HG03097 (cell line): ENCODE data around the gene TNFRSF19.
"Not testable (repeated sequence)": the region's sequence is repeated elsewhere in the genome, so short reads cannot be mapped to it uniquely, and the experiment has no call there.

ENCODE experiments used
- ATAC-seq: cut with Tn5 transposase; IDR thresholded peaks from one replicate; pipeline ENCODE4 v1.9.1; 2021; ENCODE audit not compliant: unreplicated experiment, low FRiP score

The TNFRSF19 gene

GRCh38 chr13:23651887-23652286 lies 81.7 kb downstream of the TNFRSF19 start:
- ATAC-seq = no peak

GRCh38 chr13:23652909-23653726 lies 82.9 kb downstream of the TNFRSF19 start:
- ATAC-seq = no peak

GRCh38 chr13:23654111-23655110 lies 84.2 kb downstream of the TNFRSF19 start:
- ATAC-seq = no peak

GRCh38 chr13:23655321-23655720 lies 85.1 kb downstream of the TNFRSF19 start:
- no peak for ATAC-seq

GRCh38 chr13:23656637-23657371 lies 86.6 kb downstream of the TNFRSF19 start:
- no peak for ATAC-seq

GRCh38 chr13:23658929-23659541 lies 88.8 kb downstream of the TNFRSF19 start:
- ATAC-seq = no peak

- ATAC-seq = no peak
Observed at GRCh38 chr13:23660249-23660648, 90.0 kb downstream of the TNFRSF19 start.

- ATAC-seq = no peak
Observed at GRCh38 chr13:23666582-23666981, 96.4 kb downstream of the TNFRSF19 start.

- no peak for ATAC-seq
Observed at GRCh38 chr13:23667750-23668149, 97.5 kb downstream of the TNFRSF19 start.

GRCh38 chr13:23668562-23668961 lies 98.3 kb downstream of the TNFRSF19 start:
- no peak for ATAC-seq

- ATAC-seq = no peak
Observed at GRCh38 chr13:23670793-23671192, 100.6 kb downstream of the TNFRSF19 start.

GRCh38 chr13:23671377-23671776 lies 101.2 kb downstream of the TNFRSF19 start:
- no peak for ATAC-seq

- ATAC-seq = no peak
Observed at GRCh38 chr13:23671897-23672296, 101.7 kb downstream of the TNFRSF19 start.

- no peak for ATAC-seq
Observed at GRCh38 chr13:23672616-23673015, 102.4 kb downstream of the TNFRSF19 start.

- no peak for ATAC-seq
Observed at GRCh38 chr13:23673354-23673753, 103.1 kb downstream of the TNFRSF19 start.

- ATAC-seq = no peak
Observed at GRCh38 chr13:23673867-23674605, 103.8 kb downstream of the TNFRSF19 start.

GRCh38 chr13:23674795-23675640 lies 104.8 kb downstream of the TNFRSF19 start:
- ATAC-seq = no peak

- ATAC-seq = not testable (repeated sequence)
Observed at GRCh38 chr13:23677679-23678288, 107.6 kb downstream of the TNFRSF19 start.
